ENCODE measurements around the gene MYO5A.

- TF ChIP-seq POLR2AphosphoS5 (IDR thresholded peaks at IDR 0.05; ENCODE audit: low read depth, low read length) (no peak), CTCF (IDR thresholded peaks at IDR 0.05) (no peak; the same call in 1 of the 2 replicates), SIN3A (IDR thresholded peaks at IDR 0.05; ENCODE audit: borderline replicate concordance, insufficient read depth, low read depth, low read length) (no peak)
Measured at GRCh38 chr15:52463638-52464037, 65.0 kb downstream of the MYO5A start.
